ENCODE data around the gene RRP12.
"Not testable (repeated sequence)": the region's sequence is repeated elsewhere in the genome, so short reads cannot be mapped to it uniquely, and the experiment has no call there.

RRP12 gene

GRCh38 chr10:97343664-97344063, 57.5 kb downstream of the RRP12 start:
- H3K27ac ChIP-seq (replicated peaks; ENCODE audit: low read length); H3K23ac ChIP-seq (ENCODE audit: low read depth, low read length, poor library complexity); H2BK120ac ChIP-seq (ENCODE audit: low read depth, low read length); H2BK5ac ChIP-seq (ENCODE audit: low read length); H2AK5ac ChIP-seq (ENCODE audit: low read depth, low read length); H3K36me3 ChIP-seq (replicated peaks in 1 of 2; ENCODE audit: control insufficient read depth in 2 of 2, insufficient read depth in 2 of 2, low read length in 2 of 2); H3K4me3 ChIP-seq (ENCODE audit: low read length in 2 of 2); H4K91ac ChIP-seq (ENCODE audit: low read depth, low read length, poor library complexity); H3K27me3 ChIP-seq (ENCODE audit: control insufficient read depth in 3 of 3, insufficient read depth in 3 of 3, low read depth in 1 of 3, low read length in 3 of 3); DNase-seq (ENCODE audit: low spot score); H2BK12ac ChIP-seq (ENCODE audit: low read length); H3K9me3 ChIP-seq (replicated peaks in 1 of 2; ENCODE audit: control insufficient read depth in 2 of 2, insufficient read depth in 1 of 2, low read depth in 1 of 2, low read length in 2 of 2); H4K8ac ChIP-seq (ENCODE audit: low read depth, low read length); H3K4ac ChIP-seq (ENCODE audit: low read length); H3K4me1 ChIP-seq (ENCODE audit: control insufficient read depth in 2 of 2, insufficient read depth in 1 of 2, low read depth in 1 of 2, low read length in 2 of 2); H2BK15ac ChIP-seq (ENCODE audit: low read length); H3K9ac ChIP-seq (ENCODE audit: low read depth, low read length, poor library complexity); H3K4me2 ChIP-seq (ENCODE audit: insufficient read depth, low read length, poor library complexity, severe bottlenecking); H3K79me1 ChIP-seq (ENCODE audit: low read depth, low read length); H3K18ac ChIP-seq (ENCODE audit: low read length); H3K14ac ChIP-seq (ENCODE audit: low read length); H2AFZ ChIP-seq (ENCODE audit: low read length): not testable (repeated sequence)
- no CpG with 5 or more reads among the region's 6 CpGs for WGBS, 2 donors (ENCODE audit: extremely low coverage in 2 of 2, insufficient read length in 2 of 2, insufficient replicate concordance in 1 of 2)

- H2BK120ac ChIP-seq (ENCODE audit: low read depth, low read length) = no peak overlapping the region
- no peak overlapping the region for H3K23ac ChIP-seq (ENCODE audit: low read depth, low read length, poor library complexity)
- WGBS, 2 donors (ENCODE audit: extremely low coverage in 2 of 2, insufficient read length in 2 of 2, insufficient replicate concordance in 1 of 2) = no CpG with 5 or more reads among the region's 2 CpGs
- no peak overlapping the region for H2BK15ac ChIP-seq (ENCODE audit: low read length)
- H2BK12ac ChIP-seq (ENCODE audit: low read length) = no peak overlapping the region
- H3K9me3 ChIP-seq (replicated peaks in 1 of 2; ENCODE audit: control insufficient read depth in 2 of 2, insufficient read depth in 1 of 2, low read depth in 1 of 2, low read length in 2 of 2) = no peaks in the 10 kb centered on the region
- H3K9ac ChIP-seq (ENCODE audit: low read depth, low read length, poor library complexity) = no peak overlapping the region
- no peak overlapping the region for H4K91ac ChIP-seq (ENCODE audit: low read depth, low read length, poor library complexity)
- H2AFZ ChIP-seq (ENCODE audit: low read length) = no peak overlapping the region
- H3K14ac ChIP-seq (ENCODE audit: low read length) = no peak overlapping the region
- no peak overlapping the region for H3K27ac ChIP-seq (replicated peaks; ENCODE audit: low read length)
- no peak overlapping the region for H3K18ac ChIP-seq (ENCODE audit: low read length)
- no peak overlapping the region for H2AK5ac ChIP-seq (ENCODE audit: low read depth, low read length)
- no peak for DNase-seq (ENCODE audit: low spot score)
- H3K4me1 ChIP-seq (ENCODE audit: control insufficient read depth in 2 of 2, insufficient read depth in 1 of 2, low read depth in 1 of 2, low read length in 2 of 2) = peaks cover 9 to 16% of the 10 kb centered on the region in 2 donors
- no peak overlapping the region for H4K8ac ChIP-seq (ENCODE audit: low read depth, low read length)
- no peak overlapping the region for H2BK5ac ChIP-seq (ENCODE audit: low read length)
- no peak overlapping the region for H3K4me3 ChIP-seq (ENCODE audit: low read length in 2 of 2)
- H3K4me2 ChIP-seq (ENCODE audit: insufficient read depth, low read length, poor library complexity, severe bottlenecking) = no peak overlapping the region
- peaks cover 0 to 5% (median under 1%) of the 10 kb centered on the region in 3 experiments for H3K27me3 ChIP-seq (ENCODE audit: control insufficient read depth in 3 of 3, insufficient read depth in 3 of 3, low read depth in 1 of 3, low read length in 3 of 3)
- no peak overlapping the region for H3K4ac ChIP-seq (ENCODE audit: low read length)
- no peaks in the 10 kb centered on the region for H3K79me1 ChIP-seq (ENCODE audit: low read depth, low read length)
- H3K36me3 ChIP-seq (replicated peaks in 1 of 2; ENCODE audit: control insufficient read depth in 2 of 2, insufficient read depth in 2 of 2, low read length in 2 of 2) = no peaks in the 10 kb centered on the region
Measured at GRCh38 chr10:97341416-97341815, 59.7 kb downstream of the RRP12 start.

GRCh38 chr10:97338041-97338440, 63.1 kb downstream of the RRP12 start:
- H2AFZ ChIP-seq (ENCODE audit: low read length) = peak overlapping the region; percentile 45
- no peaks in the 10 kb centered on the region for H3K9me3 ChIP-seq (replicated peaks in 1 of 2; ENCODE audit: control insufficient read depth in 2 of 2, insufficient read depth in 1 of 2, low read depth in 1 of 2, low read length in 2 of 2)
- no peak overlapping the region for H3K18ac ChIP-seq (ENCODE audit: low read length)
- no peak overlapping the region for H2BK12ac ChIP-seq (ENCODE audit: low read length)
- no peak overlapping the region for H3K4ac ChIP-seq (ENCODE audit: low read length)
- H2BK120ac ChIP-seq (ENCODE audit: low read depth, low read length) = no peak overlapping the region
- H3K27me3 ChIP-seq (ENCODE audit: control insufficient read depth in 3 of 3, insufficient read depth in 3 of 3, low read depth in 1 of 3, low read length in 3 of 3) = peaks cover 0 to 18% (median 8%) of the 10 kb centered on the region in 3 experiments
- peaks cover 14 to 20% of the 10 kb centered on the region in 2 donors for H3K4me1 ChIP-seq (ENCODE audit: control insufficient read depth in 2 of 2, insufficient read depth in 1 of 2, low read depth in 1 of 2, low read length in 2 of 2)
- H3K27ac ChIP-seq (replicated peaks; ENCODE audit: low read length) = no peak overlapping the region
- no peak for DNase-seq (ENCODE audit: low spot score)
- no peak overlapping the region for H4K8ac ChIP-seq (ENCODE audit: low read depth, low read length)
- H3K9ac ChIP-seq (ENCODE audit: low read depth, low read length, poor library complexity) = no peak overlapping the region
- H3K36me3 ChIP-seq (replicated peaks in 1 of 2; ENCODE audit: control insufficient read depth in 2 of 2, insufficient read depth in 2 of 2, low read length in 2 of 2) = no peaks in the 10 kb centered on the region
- H3K4me2 ChIP-seq (ENCODE audit: insufficient read depth, low read length, poor library complexity, severe bottlenecking) = no peak overlapping the region
- H3K14ac ChIP-seq (ENCODE audit: low read length) = no peak overlapping the region
- no CpG with 5 or more reads among the region's 5 CpGs for WGBS, 2 donors (ENCODE audit: extremely low coverage in 2 of 2, insufficient read length in 2 of 2, insufficient replicate concordance in 1 of 2)
- H3K79me1 ChIP-seq (ENCODE audit: low read depth, low read length) = no peaks in the 10 kb centered on the region
- H3K23ac ChIP-seq (ENCODE audit: low read depth, low read length, poor library complexity) = no peak overlapping the region
- H2AK5ac ChIP-seq (ENCODE audit: low read depth, low read length) = no peak overlapping the region
- H2BK5ac ChIP-seq (ENCODE audit: low read length) = no peak overlapping the region
- H3K4me3 ChIP-seq (ENCODE audit: low read length in 2 of 2) = no peak overlapping the region
- no peak overlapping the region for H4K91ac ChIP-seq (ENCODE audit: low read depth, low read length, poor library complexity)
- H2BK15ac ChIP-seq (ENCODE audit: low read length) = no peak overlapping the region

GRCh38 chr10:97336942-97337831, 64.0 kb downstream of the RRP12 start:
- no peak overlapping the region for H3K18ac ChIP-seq (ENCODE audit: low read length)
- no peak overlapping the region for H3K14ac ChIP-seq (ENCODE audit: low read length)
- H3K9me3 ChIP-seq (replicated peaks in 1 of 2; ENCODE audit: control insufficient read depth in 2 of 2, insufficient read depth in 1 of 2, low read depth in 1 of 2, low read length in 2 of 2) = no peaks in the 10 kb centered on the region
- no peaks in the 10 kb centered on the region for H3K79me1 ChIP-seq (ENCODE audit: low read depth, low read length)
- no peak overlapping the region for H2BK5ac ChIP-seq (ENCODE audit: low read length)
- no peak overlapping the region for H4K8ac ChIP-seq (ENCODE audit: low read depth, low read length)
- H2BK12ac ChIP-seq (ENCODE audit: low read length) = no peak overlapping the region
- H4K91ac ChIP-seq (ENCODE audit: low read depth, low read length, poor library complexity) = no peak overlapping the region
- peak overlapping the region; percentile 19 for H3K27ac ChIP-seq (replicated peaks; ENCODE audit: low read length)
- no peak overlapping the region for H3K23ac ChIP-seq (ENCODE audit: low read depth, low read length, poor library complexity)
- peaks cover 0 to 25% (median 8%) of the 10 kb centered on the region in 3 experiments for H3K27me3 ChIP-seq (ENCODE audit: control insufficient read depth in 3 of 3, insufficient read depth in 3 of 3, low read depth in 1 of 3, low read length in 3 of 3)
- no peak overlapping the region for H3K4me2 ChIP-seq (ENCODE audit: insufficient read depth, low read length, poor library complexity, severe bottlenecking)
- H2AFZ ChIP-seq (ENCODE audit: low read length) = peak overlapping the region; percentile 70
- H3K9ac ChIP-seq (ENCODE audit: low read depth, low read length, poor library complexity) = no peak overlapping the region
- H3K4me3 ChIP-seq (ENCODE audit: low read length in 2 of 2) = no peak overlapping the region
- H3K4ac ChIP-seq (ENCODE audit: low read length) = no peak overlapping the region
- no peaks in the 10 kb centered on the region for H3K36me3 ChIP-seq (replicated peaks in 1 of 2; ENCODE audit: control insufficient read depth in 2 of 2, insufficient read depth in 2 of 2, low read length in 2 of 2)
- no peak overlapping the region for H2BK120ac ChIP-seq (ENCODE audit: low read depth, low read length)
- H2BK15ac ChIP-seq (ENCODE audit: low read length) = no peak overlapping the region
- DNase-seq (ENCODE audit: low spot score) = peak; percentile 57
- H3K4me1 ChIP-seq (ENCODE audit: control insufficient read depth in 2 of 2, insufficient read depth in 1 of 2, low read depth in 1 of 2, low read length in 2 of 2) = peaks cover 16 to 27% of the 10 kb centered on the region in 2 donors
- H2AK5ac ChIP-seq (ENCODE audit: low read depth, low read length) = no peak overlapping the region
- no CpG with 5 or more reads among the region's 11 CpGs for WGBS, 2 donors (ENCODE audit: extremely low coverage in 2 of 2, insufficient read length in 2 of 2, insufficient replicate concordance in 1 of 2)
